T-helper 2 cell (primary cell): ENCODE results near the gene KASH5.
"Not testable (repeated sequence)": the region's sequence is repeated elsewhere in the genome, so short reads cannot be mapped to it uniquely, and the experiment has no call there.

Experiments
- DNase-seq, 5 experiments: peaks; one replicate each; pipeline versions ENCODE4 v3.0.0 to v3.0.0-alpha.2; 2012 to 2022

KASH5 gene

DNA sequence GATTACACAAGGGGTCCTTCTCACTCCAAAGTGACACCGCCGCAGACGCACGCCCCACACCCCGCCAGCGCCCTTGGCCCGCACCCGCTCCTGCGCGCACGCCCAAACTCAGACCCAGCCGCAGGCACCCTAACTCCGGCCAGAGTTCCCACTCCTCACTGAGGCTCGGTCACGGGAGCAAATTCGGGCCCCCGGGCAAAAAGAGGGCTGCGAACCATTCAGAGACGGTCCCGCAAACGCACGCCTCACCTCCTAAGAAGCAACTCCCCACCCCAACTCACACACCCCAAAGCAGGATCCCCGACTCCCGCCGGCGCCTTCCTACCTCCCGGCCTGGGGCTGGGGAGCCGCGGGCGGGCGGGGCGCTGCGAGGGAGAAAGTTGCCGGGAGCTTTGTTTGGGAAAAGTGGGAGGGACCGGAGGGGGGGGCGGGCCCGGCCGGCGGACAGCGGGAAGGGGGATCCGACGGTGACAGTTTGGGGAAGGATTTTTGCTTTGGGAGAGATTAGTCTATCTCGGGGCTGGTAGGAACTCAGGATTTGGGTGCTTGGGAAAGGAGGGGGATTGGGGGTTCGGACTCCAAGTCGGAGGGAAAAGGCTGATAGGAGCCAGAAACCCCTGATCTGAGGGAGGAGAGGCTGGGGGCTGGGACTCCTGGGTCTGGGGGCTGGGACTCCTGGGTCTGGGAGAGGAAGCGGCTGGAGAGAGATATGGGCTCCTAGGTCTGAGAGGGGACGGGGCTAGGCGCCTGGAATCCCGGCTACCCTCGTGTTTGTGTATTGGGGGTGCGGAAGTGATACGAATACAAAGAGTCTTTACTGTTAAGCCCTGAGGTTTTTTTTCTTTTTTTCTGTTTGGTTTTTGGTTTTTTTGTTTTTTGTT, 25.8 kb upstream of the KASH5 start, which contains the start of gene TEAD2:
TEAD2 (minus strand) TSS at position 369 of the 881 bp plus-strand sequence. CDS start 2,341 bp downstream, outside the sequence.
- no peak for DNase-seq

DNA sequence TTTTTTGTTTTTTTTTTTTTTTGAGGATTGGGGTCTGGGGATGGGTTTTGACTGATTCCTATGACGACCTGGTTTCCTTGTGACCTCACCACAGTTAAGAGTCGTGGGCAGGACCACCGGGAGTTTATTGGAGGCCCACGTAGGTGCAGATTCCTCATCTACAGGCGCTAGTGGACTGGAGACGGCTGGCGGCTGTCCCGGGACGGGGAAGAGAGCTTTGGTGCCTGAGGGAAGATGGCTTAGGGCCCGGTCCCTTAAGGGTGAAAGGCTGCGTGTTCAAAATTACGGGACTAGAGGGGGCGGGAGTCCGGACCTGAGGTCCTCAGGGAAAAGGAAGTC, 25.2 kb upstream of the KASH5 start:
- no peak for DNase-seq

GRCh38 chr19:49363268-49364082, 24.6 kb upstream of the KASH5 start, which contains the start of gene DKKL1:
Gene DKKL1 (plus strand): TSS chr19:49363877. CDS start chr19:49363999, 122 bp downstream.
- DNase-seq, result peak; percentile 26 to 51 (median 48)

DNA sequence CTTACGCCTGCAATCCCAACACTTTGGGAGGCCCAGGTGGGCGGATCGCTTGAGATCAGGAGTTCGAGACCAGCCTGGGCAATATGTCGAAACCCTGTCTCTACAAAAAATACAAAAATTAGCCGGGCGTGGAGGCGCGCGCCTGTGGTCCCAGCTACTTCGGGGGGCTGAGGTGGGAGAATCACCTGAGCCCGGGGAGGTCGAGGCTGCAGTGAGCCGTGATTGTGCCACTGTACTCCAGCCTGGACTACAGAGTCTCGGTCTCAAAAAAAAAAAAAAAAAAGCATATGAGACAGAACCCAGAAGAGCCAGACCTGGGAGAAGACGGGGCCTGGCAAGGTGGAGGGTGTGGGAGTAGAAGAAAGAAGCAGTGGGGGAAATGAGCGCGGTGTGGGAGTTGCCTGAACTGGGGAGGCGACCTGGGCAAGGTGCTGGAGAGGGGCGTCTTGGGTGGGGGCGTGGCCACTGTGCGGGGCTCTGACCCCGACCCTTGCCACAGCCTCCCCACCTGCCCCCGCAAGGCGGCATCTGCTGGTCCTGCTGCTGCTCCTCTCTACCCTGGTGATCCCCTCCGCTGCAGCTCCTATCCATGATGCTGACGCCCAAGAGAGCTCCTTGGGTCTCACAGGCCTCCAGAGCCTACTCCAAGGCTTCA, 23.8 kb upstream of the KASH5 start:
- no peak for DNase-seq

DNA sequence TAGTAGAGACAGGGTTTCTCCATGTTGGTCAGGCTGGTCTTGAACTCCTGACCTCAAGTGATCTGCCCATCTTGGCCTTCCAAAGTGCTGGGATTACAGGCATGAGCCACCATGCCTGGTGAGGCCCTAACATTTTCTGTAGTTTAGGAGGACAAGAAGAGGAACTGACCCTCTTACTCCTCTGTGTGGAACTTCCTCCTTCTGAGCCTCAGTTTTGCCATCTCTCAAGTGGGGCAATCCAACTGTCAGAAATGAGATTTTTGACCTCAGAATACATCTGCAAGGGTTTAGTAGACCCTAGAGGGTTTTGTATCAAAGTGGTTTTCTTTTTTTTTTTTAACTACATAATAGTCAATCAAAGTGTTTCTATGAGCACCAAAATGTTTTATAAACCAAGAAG, 21.9 kb upstream of the KASH5 start:
- no peak for DNase-seq

GRCh38 chr19:49368711-49369358, 19.2 kb upstream of the KASH5 start:
- DNase-seq, result no peak

GRCh38 chr19:49371184-49371583, 16.9 kb upstream of the KASH5 start:
- DNase-seq, result no peak

DNA sequence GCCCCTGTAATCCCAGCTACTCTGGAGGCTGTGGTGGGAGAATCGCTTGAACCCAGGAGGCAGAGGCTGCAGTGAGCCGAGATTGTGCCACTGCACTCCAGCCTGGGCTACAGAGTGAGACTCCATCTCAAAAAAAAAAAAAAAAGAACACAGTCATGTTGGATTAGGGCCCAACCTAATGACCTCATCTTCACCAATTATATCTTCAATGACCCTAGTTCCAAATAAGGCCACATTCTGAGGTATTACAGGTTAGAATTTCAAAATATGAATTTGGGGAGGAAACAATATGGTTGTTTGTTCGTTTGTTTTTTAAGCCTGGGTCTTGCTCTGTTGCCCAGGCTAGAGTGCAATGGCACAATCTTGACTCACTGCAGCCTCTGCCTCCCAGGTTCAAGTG, 14.9 kb upstream of the KASH5 start:
- not testable (repeated sequence) for DNase-seq

GRCh38 chr19:49374665-49375434, 13.2 kb upstream of the KASH5 start:
- DNase-seq, result no peak

DNA sequence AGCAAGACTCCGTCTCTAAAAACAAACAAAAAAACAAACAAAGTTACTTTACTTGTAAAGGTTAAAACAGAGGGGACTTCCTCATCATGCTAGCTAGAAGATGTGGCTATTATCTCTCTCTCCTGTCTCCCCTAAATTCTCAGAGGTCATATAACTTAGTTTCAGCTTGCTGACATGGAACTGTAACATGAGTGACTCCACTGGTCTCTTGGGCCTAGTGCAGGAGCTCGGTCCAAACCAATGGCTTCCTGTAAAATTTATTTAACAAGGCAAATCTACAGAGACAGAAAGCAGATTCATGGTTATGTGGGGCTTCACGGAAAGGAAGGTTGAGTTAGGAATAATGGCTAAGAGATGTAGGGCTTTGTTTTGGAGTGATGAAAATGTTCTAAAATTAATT, 9.5 kb upstream of the KASH5 start:
- DNase-seq, result no peak

GRCh38 chr19:49380391-49380790, 7.7 kb upstream of the KASH5 start:
- DNase-seq, result no peak

DNA sequence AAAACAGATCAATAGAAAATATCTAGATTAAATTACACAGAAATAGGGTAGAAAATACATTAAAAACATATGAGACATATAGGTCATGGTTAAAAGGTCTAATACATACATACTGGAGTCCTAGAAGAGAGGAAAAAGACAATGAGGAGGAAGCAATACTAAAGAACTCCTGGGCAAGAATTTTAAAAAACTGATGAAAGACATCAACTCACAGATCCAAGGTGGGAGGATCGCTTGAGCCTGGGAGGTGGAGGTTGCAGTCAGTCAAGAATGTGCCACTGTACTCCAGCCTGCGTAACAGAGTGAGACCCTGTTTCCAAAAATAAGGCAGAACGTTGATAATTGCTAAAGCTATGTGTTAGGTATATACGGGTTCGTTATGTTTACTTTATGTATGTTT, 5.4 kb upstream of the KASH5 start:
- DNase-seq, result no peak

DNA sequence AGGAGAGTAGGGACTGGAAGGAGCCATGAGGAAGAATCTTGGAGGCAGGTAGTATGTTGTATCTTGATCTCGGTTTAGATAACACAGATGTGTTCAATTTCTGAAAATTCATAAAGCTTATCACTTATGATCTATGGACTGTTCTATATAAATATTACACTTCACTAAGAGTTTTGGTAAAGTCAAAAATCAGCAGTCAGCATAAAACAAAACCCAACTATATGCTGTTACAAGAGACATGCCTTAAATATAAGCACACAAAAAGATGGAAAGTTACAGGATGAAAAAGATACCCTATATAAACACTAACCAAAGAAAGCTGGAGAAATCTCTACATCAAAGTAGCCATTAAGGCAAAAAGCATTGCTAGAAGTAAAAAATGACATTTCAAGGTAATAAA, 4.5 kb upstream of the KASH5 start:
- no peak for DNase-seq

GRCh38 chr19:49389406-49389805, 1.4 kb downstream of the KASH5 start:
- DNase-seq, result no peak

DNA sequence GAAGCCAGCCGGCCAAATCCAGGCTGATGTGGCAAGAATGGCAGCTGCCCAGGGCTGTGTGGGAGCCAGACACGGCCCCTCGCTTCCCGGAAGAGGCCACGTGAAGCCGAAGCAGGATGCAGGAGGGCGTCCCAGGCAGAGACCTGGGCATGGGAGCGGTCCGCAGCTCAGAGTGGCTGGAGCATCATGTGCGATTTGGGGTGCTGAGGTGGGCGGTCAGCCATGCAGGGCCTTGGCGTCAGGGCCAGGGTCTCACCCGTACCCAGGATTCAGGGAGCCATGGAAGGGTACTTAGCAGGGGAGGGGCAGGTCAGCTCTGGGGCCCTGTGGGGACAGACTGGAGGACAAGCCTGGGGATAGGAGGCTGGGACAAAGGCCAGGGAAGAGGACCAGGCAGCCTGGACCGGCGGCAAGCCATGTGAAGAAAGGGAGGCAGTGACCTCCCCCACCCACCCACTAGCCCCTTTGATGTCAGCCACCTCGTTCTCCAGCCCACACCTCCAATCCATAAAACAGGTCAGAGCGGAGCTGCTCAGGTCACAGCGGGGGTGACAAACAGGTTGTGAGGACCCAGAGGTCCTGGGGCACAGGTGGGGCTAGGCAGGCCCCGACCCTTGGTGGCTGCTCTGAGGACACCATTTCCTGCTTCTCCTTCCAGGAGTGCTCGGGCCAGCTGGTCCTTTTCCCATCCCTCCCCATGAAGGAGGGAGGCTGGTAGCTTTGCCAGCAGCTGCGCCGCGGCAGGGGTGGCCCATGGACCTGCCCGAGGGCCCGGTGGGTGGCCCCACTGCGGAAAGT, 2.3 kb downstream of the KASH5 start:
- no peak for DNase-seq

DNA sequence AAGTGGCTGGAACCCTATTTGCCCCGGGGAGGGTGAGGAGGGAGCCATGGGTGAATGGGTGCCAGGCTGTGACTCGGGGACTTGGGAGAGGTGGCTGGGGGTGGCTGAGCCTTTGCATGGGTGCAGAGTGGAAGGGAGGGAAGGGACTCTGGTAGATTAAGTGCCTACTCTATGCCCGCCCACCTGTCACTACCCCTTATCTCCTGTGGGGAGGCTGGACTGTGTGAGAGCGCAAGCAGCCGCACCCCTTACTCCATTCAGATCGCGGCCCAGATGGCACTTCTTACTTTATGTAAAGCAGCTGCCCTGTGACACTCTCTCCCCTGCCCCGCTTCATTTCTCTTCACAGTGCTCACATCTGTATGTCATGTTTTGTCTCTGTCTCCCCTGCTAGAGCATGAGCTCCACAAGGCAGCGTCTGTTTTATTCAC, 2.9 kb downstream of the KASH5 start:
- DNase-seq, result no peak

GRCh38 chr19:49391581-49392399, 3.7 kb downstream of the KASH5 start:
- DNase-seq, result peak; percentile 49 to 79 (median 65)

- DNase-seq, result no peak
These were observed 5.8 kb downstream of the KASH5 start for GRCh38 chr19:49393881-49394280.

DNA sequence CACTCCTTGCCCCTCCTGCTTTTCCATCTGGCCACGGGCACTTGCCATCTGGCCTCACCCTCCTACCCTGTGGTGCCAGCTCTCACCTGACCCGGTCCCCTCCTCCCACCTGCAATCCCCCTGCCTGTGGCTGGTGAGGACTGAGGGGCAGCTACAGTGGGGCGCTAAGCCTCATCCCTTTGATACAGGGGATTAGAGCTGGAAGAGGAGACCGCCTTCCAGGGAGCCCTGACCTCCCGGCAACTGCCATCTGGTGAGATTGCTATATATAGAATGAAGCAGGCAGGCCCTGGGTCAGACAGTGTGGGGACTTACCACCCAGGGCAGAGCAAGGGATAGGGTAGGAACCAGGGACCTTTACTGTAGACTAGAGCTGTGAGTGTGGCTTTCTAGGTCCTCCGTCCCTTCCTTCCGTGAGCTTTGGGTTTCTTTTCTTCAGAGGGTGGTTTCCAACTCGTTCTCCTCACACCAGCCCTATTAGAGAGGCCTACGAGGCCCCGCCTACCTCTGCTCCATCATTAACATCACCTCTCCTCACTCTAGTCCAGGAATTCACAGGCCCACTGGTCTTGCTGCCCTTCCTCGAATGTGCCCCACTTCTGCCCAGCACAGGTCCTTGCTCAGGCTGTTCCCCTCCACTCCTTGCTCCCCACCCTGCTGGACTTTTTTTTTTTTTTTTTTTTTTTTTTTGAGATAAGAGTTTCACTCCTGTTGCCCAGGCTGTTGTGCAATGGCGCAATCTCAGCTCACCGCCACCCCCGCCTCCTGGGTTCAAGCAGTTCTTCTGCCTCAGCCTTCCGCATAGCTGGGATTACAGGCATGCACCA, 7.7 kb downstream of the KASH5 start:
- no peak for DNase-seq
